Fibroblast of mammary gland (primary cell): ENCODE results near the gene EIF4G3.
A peak's percentile ranks its signal among the peaks of the same experiment; 100 is the strongest.

Source experiments
- DNase-seq: peaks from one replicate; pipeline ENCODE4 v3.0.0-alpha.2; 2010; ENCODE audit warnings: low read depth
- H3K4me3 ChIP-seq: 2 replicates; pipeline ENCODE4 v1.5.1; 2011; ENCODE audit warnings: low read depth, mild to moderate bottlenecking, low read length, moderate library complexity; ENCODE audit not compliant: control insufficient read depth
- TF ChIP-seq, protein P1 (sequence below): conservative IDR thresholded peaks from 2 replicates; pipeline ENCODE4 v1.5.1; 2011; ENCODE audit warnings: low read depth, low read length, inconsistent platforms; ENCODE audit not compliant: control insufficient read depth, insufficient read depth

The EIF4G3 gene

DNA sequence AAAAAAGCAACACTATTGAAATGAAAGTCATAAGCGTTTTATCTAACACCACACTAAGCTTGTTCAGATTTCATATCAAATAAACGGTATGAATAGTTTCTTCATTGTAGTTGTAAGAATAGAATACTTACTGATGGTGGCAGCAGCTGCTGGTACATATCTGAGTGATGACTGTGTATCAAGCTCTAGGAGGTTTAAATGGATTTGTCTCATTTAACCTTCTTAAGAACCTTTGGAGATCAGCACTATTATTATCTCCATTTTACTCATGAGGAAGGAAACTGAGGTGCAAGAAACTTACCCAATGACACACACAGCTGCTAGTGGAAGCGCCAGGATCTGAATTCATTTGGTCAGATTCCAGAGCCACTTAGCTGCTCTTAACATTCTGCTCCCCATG, 104.0 kb downstream of the EIF4G3 start:
- DNase-seq = peak; percentile 50
- no peak overlapping the region for H3K4me3 ChIP-seq

DNA sequence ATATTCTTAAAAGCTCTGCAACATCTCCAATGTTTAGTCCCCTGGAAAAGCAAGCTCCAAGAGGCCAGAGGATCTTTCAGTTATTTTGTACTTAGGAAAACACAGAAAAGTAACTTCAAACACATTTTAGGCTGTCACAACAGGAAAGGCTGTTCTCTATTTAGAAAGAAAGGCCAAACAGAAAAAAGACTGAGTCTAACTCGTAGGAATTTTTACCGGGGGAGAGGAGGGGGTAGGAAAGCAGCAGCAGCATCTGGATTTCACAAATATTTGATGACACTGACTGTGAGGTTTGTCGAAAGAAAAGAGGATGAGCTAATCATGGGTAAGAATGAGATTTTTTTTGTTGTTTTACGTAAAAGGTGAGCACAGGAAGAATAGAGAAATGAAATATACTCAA, 107.1 kb downstream of the EIF4G3 start:
- DNase-seq = peak; percentile 83
- no peak overlapping the region for H3K4me3 ChIP-seq
- TF ChIP-seq, protein P1, sequence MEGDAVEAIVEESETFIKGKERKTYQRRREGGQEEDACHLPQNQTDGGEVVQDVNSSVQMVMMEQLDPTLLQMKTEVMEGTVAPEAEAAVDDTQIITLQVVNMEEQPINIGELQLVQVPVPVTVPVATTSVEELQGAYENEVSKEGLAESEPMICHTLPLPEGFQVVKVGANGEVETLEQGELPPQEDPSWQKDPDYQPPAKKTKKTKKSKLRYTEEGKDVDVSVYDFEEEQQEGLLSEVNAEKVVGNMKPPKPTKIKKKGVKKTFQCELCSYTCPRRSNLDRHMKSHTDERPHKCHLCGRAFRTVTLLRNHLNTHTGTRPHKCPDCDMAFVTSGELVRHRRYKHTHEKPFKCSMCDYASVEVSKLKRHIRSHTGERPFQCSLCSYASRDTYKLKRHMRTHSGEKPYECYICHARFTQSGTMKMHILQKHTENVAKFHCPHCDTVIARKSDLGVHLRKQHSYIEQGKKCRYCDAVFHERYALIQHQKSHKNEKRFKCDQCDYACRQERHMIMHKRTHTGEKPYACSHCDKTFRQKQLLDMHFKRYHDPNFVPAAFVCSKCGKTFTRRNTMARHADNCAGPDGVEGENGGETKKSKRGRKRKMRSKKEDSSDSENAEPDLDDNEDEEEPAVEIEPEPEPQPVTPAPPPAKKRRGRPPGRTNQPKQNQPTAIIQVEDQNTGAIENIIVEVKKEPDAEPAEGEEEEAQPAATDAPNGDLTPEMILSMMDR = no peak

More for the DNA sequence above, 104.0 kb downstream of the EIF4G3 start:
- TF ChIP-seq, protein P1 = no peak

DNA sequence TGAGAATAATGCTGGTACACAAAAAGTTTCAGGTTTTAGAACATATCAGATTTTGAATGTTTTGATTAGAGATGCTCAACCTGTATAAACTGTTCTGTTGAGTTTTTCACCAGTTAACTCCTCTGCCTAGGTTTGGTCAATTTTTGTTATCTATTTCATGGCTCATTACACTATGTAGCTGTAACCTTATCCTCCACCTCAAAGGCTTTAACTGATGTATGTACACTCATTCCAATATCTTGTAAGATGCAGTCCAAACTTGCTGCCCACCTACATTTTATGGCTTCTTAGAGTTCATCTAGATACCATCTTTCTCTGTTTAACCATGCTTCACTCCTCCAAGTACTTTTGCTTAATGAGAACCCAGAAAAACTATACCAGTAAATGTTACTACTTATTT, 107.8 kb downstream of the EIF4G3 start:
- no peak overlapping the region for H3K4me3 ChIP-seq
- no peak for DNase-seq
- TF ChIP-seq, protein P1 = no peak

DNA sequence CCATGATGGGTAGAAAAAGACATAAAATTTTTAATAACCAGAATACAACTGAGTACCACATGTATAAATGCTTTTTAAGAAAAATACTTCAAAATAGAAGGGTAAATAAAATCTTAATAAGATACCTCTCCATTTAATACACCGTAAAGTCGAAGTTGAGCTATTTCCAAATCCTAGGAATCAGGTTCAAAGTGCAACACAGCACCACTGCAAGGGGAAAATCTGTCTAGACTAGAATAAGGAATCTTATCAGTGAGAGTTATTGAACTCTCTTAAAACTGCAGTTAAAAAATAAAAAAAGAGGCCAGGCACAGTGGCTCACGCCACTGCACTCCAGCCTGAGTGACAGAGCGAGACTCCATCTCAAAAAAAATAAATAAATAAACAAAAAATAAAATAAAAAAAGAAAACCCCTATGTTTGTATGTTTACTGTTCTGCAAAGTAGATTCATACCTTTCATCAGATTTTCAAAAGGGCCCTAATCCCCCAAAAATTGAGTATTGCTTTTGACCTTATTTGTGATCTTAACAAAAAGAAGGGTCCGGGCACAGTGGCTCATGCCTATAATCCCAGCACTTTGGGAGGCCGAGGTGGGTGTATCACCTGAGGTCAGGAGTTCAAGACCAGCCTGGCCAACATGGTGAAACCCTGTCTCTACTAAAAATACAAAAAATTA, 109.0 kb downstream of the EIF4G3 start:
- H3K4me3 ChIP-seq = no peak overlapping the region
- TF ChIP-seq, protein P1 = no peak
- DNase-seq = no peak

DNA sequence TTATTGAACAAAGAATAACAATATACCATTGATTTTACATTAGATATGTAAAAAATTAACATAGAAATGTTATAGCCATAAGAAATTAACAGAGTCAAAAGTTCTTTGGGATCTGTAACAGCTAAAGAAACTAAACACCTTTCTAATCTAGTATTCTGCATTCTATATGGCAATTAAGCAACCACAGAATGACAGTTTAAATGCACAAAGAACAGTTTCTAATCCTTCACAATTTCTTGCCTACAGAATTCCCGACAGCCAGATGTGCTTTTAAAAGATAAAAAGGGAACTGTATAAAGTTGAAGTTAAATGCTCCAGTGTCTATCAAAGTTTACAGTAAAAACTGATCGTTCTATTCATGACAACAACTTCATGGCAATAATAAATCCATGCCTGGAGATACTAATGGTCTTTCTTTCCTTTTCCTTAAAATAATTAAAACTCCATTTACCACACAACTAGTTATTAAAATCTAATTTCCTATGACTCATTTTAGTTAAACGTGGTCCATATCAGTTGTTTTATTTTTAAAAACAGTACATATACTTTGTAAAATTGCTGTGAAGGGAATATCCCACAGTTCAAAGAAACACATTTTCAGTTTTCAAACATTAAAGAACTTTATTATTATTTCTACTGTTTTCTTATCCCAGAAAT, 110.2 kb downstream of the EIF4G3 start:
- H3K4me3 ChIP-seq = no peak overlapping the region
- no peak for DNase-seq
- TF ChIP-seq, protein P1 = no peak

DNA sequence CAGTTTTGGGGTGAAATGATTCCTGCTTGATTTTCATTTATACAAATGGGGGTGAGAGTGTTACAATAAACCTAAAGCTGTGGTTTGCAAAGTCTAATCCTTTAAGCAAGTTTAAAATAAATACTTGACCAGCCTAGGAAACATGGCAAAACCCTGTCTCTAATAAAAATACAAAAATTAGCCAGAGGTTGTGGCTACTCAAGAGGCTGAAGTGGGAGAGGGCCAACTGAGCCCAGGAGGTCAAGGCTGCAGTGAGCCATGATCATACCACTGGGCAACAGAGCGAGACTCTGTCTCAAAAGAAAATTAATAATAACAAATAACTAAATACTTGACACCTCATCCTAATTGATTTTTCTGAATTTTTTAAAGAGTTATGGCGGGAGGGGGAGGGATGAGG, 110.8 kb downstream of the EIF4G3 start:
- TF ChIP-seq, protein P1 = no peak

DNA sequence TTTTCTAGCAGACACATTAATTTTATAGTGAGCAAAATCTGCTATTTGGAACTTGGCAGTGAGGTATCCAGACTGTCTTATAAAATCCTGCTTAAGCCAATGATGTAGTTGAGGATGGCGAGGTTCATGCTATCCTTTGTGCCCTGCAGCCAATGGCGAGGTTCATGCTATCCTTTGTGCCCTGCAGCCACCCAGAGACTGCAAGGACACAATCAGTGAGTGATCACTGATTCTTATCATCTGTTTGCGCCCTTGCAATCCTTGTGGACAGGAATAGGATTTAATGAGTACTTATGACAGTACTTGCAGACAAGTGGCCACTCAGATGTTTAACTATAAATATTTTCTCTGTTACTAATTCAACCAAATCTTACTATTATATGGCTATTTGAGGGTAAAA, 112.6 kb downstream of the EIF4G3 start:
- no peak overlapping the region for H3K4me3 ChIP-seq
- DNase-seq = no peak
- TF ChIP-seq, protein P1 = no peak

More for the DNA sequence above, 110.8 kb downstream of the EIF4G3 start:
- H3K4me3 ChIP-seq = no peak overlapping the region
- DNase-seq = no peak
